H9 (cell line): ENCODE data around the gene MLPH. TPM values are rescaled to one million over a fixed set of nuclear protein-coding genes. Genes with fewer than 3 reads are reported as not detected.
A peak's percentile ranks its signal among the peaks of the same experiment; 100 is the strongest.

Experiments used
- DNase-seq: peaks from one replicate; pipeline ENCODE4 v3.0.0-alpha.2; 2017
- H2AFZ ChIP-seq: one replicate; pipeline ENCODE4 v1.6.1; 2013; ENCODE audit warnings: mild to moderate bottlenecking, low read length, control low read depth, moderate library complexity
- H2AK5ac ChIP-seq: 2 replicates; pipeline ENCODE4 v1.6.1; 2013; ENCODE audit warnings: low read length, control low read depth, mixed read lengths; ENCODE audit not compliant: insufficient read length
- H2BK120ac ChIP-seq: one replicate; pipeline ENCODE4 v1.6.1; 2013; ENCODE audit warnings: low read depth, mild to moderate bottlenecking, low read length, control low read depth, inconsistent platforms; ENCODE audit not compliant: poor library complexity, severe bottlenecking
- H2BK12ac ChIP-seq: 2 replicates; pipeline ENCODE4 v1.6.1; 2013; ENCODE audit warnings: low read length, control low read depth, mixed read lengths, low read depth; ENCODE audit not compliant: insufficient read length
- H2BK15ac ChIP-seq: 2 replicates; pipeline ENCODE4 v1.6.1; 2013; ENCODE audit warnings: low read depth, low read length, control low read depth
- H2BK20ac ChIP-seq: one replicate; pipeline ENCODE4 v1.6.1; 2013; ENCODE audit warnings: low read depth, mild to moderate bottlenecking, low read length, control low read depth, inconsistent platforms; ENCODE audit not compliant: poor library complexity, severe bottlenecking
- H2BK5ac ChIP-seq: 2 replicates; pipeline ENCODE4 v1.6.1; 2013; ENCODE audit warnings: low read length, control low read depth, mixed read lengths; ENCODE audit not compliant: insufficient read length
- H3K14ac ChIP-seq: 2 replicates; pipeline ENCODE4 v1.6.1; 2013; ENCODE audit warnings: low read length, control low read depth; ENCODE audit not compliant: insufficient read depth
- H3K18ac ChIP-seq: 2 replicates; pipeline ENCODE4 v1.6.1; 2013; ENCODE audit warnings: low read depth, mild to moderate bottlenecking, mixed read lengths, low read length, control low read depth; ENCODE audit not compliant: insufficient read length
- H3K23ac ChIP-seq: 2 replicates; pipeline ENCODE4 v1.6.1; 2013; ENCODE audit warnings: low read length, control low read depth, mixed read lengths, low read depth; ENCODE audit not compliant: insufficient read length
- H3K23me2 ChIP-seq: 2 replicates; pipeline ENCODE4 v1.6.1; 2013; ENCODE audit warnings: low read depth, mild to moderate bottlenecking, mixed read lengths, low read length, control low read depth; ENCODE audit not compliant: insufficient read length, poor library complexity, severe bottlenecking
- H3K27ac ChIP-seq: 2 replicates; pipeline ENCODE4 v1.5.1; 2013; ENCODE audit warnings: low read length, control low read depth, mixed read lengths, low read depth; ENCODE audit not compliant: insufficient read length
- H3K27me3 ChIP-seq: 2 replicates; pipeline ENCODE4 v1.6.1; 2013; ENCODE audit warnings: low read length, control low read depth, inconsistent platforms; ENCODE audit not compliant: insufficient read depth
- H3K4ac ChIP-seq: 2 replicates; pipeline ENCODE4 v1.6.1; 2013; ENCODE audit warnings: low read depth, mild to moderate bottlenecking, control low read depth, inconsistent platforms, low read length, moderate library complexity
- H3K4me1 ChIP-seq: 2 replicates; pipeline ENCODE4 v1.6.1; 2013; ENCODE audit warnings: low read length, control low read depth, inconsistent platforms; ENCODE audit not compliant: insufficient read depth
- H3K4me2 ChIP-seq: 2 replicates; pipeline ENCODE4 v1.6.1; 2013; ENCODE audit warnings: low read length, control low read depth, mixed read lengths; ENCODE audit not compliant: insufficient read length, insufficient read depth
- H3K56ac ChIP-seq: 2 replicates; pipeline ENCODE4 v1.6.1; 2013; ENCODE audit warnings: low read depth, mild to moderate bottlenecking, mixed read lengths, low read length, control low read depth; ENCODE audit not compliant: insufficient read length
- H3K79me1 ChIP-seq: 2 replicates; pipeline ENCODE4 v1.6.1; 2013; ENCODE audit warnings: low read depth, mild to moderate bottlenecking, moderate library complexity, low read length, control low read depth, inconsistent platforms; ENCODE audit not compliant: insufficient read depth, poor library complexity, severe bottlenecking
- H3K79me2 ChIP-seq: 2 replicates; pipeline ENCODE4 v1.6.1; 2013; ENCODE audit warnings: low read length, control low read depth, inconsistent platforms; ENCODE audit not compliant: insufficient read depth
- H3K9ac ChIP-seq: 2 replicates; pipeline ENCODE4 v1.6.1; 2013; ENCODE audit warnings: low read length, control low read depth, mixed read lengths; ENCODE audit not compliant: insufficient read length; ENCODE audit errors: extremely low read depth
- H3K9me3 ChIP-seq: one replicate; pipeline ENCODE4 v1.6.1; 2013; ENCODE audit warnings: low read depth, low read length, inconsistent platforms; ENCODE audit not compliant: control insufficient read depth
- H3T11ph ChIP-seq: one replicate; pipeline ENCODE4 v1.6.1; 2013; ENCODE audit warnings: mild to moderate bottlenecking, low read length, control low read depth, inconsistent platforms
- H4K20me1 ChIP-seq: one replicate; pipeline ENCODE4 v1.6.1; 2013; ENCODE audit not compliant: control insufficient read depth, insufficient read length, insufficient read depth
- H4K5ac ChIP-seq: 2 replicates; pipeline ENCODE4 v1.6.1; 2013; ENCODE audit warnings: low read depth, mild to moderate bottlenecking, mixed read lengths, low read length, control low read depth; ENCODE audit not compliant: insufficient read length
- H4K8ac ChIP-seq: replicated peaks from 2 replicates; pipeline ENCODE4 v1.6.1; 2013; ENCODE audit warnings: low read length, control low read depth, mixed read lengths, low read depth; ENCODE audit not compliant: insufficient read length
- H4K91ac ChIP-seq: 2 replicates; pipeline ENCODE4 v1.6.1; 2013; ENCODE audit warnings: low read depth, mild to moderate bottlenecking, moderate library complexity, mixed read lengths, low read length, control low read depth; ENCODE audit not compliant: insufficient read length
- H3K27ac Mint-ChIP-seq, 3 experiments: 2 replicates in 2 of 3; 3 replicates in 1 of 3; pipeline ENCODE4 v1.8.0; 2020 to 2021; ENCODE audit warnings: mixed read lengths in 3 of 3, mild to moderate bottlenecking in 1 of 3, moderate library complexity in 1 of 3
- H3K27me3 Mint-ChIP-seq: 2 replicates; pipeline ENCODE4 v1.8.0; 2021; ENCODE audit warnings: low read depth, mild to moderate bottlenecking, moderate library complexity, mixed read lengths
- H3K36me3 Mint-ChIP-seq, 3 experiments: 2 replicates in 2 of 3; 3 replicates in 1 of 3; pipeline ENCODE4 v1.8.0; 2020 to 2021; ENCODE audit warnings: low read depth in 3 of 3, mixed read lengths in 3 of 3; ENCODE audit not compliant: insufficient read depth in 1 of 3
- H3K4me1 Mint-ChIP-seq, 2 experiments: 2 replicates each; pipeline ENCODE4 v1.8.0; 2020; ENCODE audit warnings: mixed read lengths in 2 of 2
- H3K4me3 Mint-ChIP-seq, 2 experiments: 2 replicates in 1 of 2; 3 replicates in 1 of 2; pipeline ENCODE4 v1.8.0; 2020 to 2021; ENCODE audit warnings: mild to moderate bottlenecking in 2 of 2, mixed read lengths in 2 of 2, moderate library complexity in 1 of 2
- H3K9me3 Mint-ChIP-seq, 2 experiments: 2 replicates in 1 of 2; 3 replicates in 1 of 2; pipeline ENCODE4 v1.8.0; 2020; ENCODE audit warnings: mild to moderate bottlenecking in 2 of 2, mixed read lengths in 2 of 2, moderate library complexity in 1 of 2
- WGBS: extraction: QIAGEN DNeasy Blood & Tissue Kit; methylation state at CpG from one replicate; pipeline ENCODE4 v1.1.7; 2013; ENCODE audit warnings: missing lambda C conversion rate, low lambda C conversion rate, mixed read lengths; ENCODE audit not compliant: insufficient read length; ENCODE audit errors: extremely low coverage; 5-methylcytosine and 5-hydroxymethylcytosine counted together
- total RNA-seq: library from RNA; stranded (reverse); gene quantifications from 2 replicates; pipeline ENCODE4 v1.2.1, GENCODE V29; 2021
- TF ChIP-seq, protein P1 (sequence below): fragments of 200-600 bp; sonication (generic); conservative IDR thresholded peaks from 3 replicates; pipeline ENCODE4 v1.8.0; 2021; ENCODE audit warnings: antibody characterized with exemption, mild to moderate bottlenecking

The MLPH gene
- total RNA-seq, 1 experiment from 2014 or later = 3.4 TPM

- H3K18ac ChIP-seq = no peak overlapping the region
- no peak overlapping the region for H2BK5ac ChIP-seq
- no peaks in the 10 kb centered on the region for H4K20me1 ChIP-seq
- H3K9me3 ChIP-seq = no peaks in the 10 kb centered on the region
- no peak overlapping the region for H4K5ac ChIP-seq
- no peak overlapping the region for H3K27ac ChIP-seq
- WGBS = no CpG with 5 or more reads among the region's 8 CpGs
- no peak overlapping the region for H3T11ph ChIP-seq
- H3K23ac ChIP-seq = no peak overlapping the region
- Mint-ChIP-seq H3K9me3 (no peaks in the 10 kb centered on the region), H3K4me1 (peaks cover 13 to 14% of the 10 kb centered on the region in 2 experiments), H3K27me3 (no peaks in the 10 kb centered on the region), H3K4me3 (no peak overlapping the region), H3K27ac (peak overlapping the region in 1 of 3 experiments; percentile 88; a peak in 4 of 7 replicates), H3K36me3 (peaks cover 0 to 28% (median 5%) of the 10 kb centered on the region in 3 experiments; a peak in 4 of 7 replicates)
- H3K27me3 ChIP-seq = no peaks in the 10 kb centered on the region
- H3K56ac ChIP-seq = no peak overlapping the region
- H3K23me2 ChIP-seq = no peaks in the 10 kb centered on the region
- H3K14ac ChIP-seq = no peak overlapping the region
- no peaks in the 10 kb centered on the region for H3K79me2 ChIP-seq
- H4K91ac ChIP-seq = no peak overlapping the region
- TF ChIP-seq, protein P1, sequence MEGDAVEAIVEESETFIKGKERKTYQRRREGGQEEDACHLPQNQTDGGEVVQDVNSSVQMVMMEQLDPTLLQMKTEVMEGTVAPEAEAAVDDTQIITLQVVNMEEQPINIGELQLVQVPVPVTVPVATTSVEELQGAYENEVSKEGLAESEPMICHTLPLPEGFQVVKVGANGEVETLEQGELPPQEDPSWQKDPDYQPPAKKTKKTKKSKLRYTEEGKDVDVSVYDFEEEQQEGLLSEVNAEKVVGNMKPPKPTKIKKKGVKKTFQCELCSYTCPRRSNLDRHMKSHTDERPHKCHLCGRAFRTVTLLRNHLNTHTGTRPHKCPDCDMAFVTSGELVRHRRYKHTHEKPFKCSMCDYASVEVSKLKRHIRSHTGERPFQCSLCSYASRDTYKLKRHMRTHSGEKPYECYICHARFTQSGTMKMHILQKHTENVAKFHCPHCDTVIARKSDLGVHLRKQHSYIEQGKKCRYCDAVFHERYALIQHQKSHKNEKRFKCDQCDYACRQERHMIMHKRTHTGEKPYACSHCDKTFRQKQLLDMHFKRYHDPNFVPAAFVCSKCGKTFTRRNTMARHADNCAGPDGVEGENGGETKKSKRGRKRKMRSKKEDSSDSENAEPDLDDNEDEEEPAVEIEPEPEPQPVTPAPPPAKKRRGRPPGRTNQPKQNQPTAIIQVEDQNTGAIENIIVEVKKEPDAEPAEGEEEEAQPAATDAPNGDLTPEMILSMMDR = no peak
- no peaks in the 10 kb centered on the region for H3K79me1 ChIP-seq
- no peak overlapping the region for H3K9ac ChIP-seq
- H3K4me2 ChIP-seq = no peak overlapping the region
- H2BK15ac ChIP-seq = no peak overlapping the region
- no peak overlapping the region for H2AFZ ChIP-seq
- H2BK12ac ChIP-seq = no peak overlapping the region
- H2AK5ac ChIP-seq = no peak overlapping the region
- no peak overlapping the region for H3K4ac ChIP-seq
- H3K4me1 ChIP-seq = 0 out of 2 replicates have a peak, but pooled peaks cover 3% of the 10 kb centered on the region
- no peak overlapping the region for H2BK120ac ChIP-seq
- no peak for DNase-seq
- no peak overlapping the region for H4K8ac ChIP-seq
- no peak overlapping the region for H2BK20ac ChIP-seq
Measured at GRCh38 chr2:237573721-237574415, 86.8 kb downstream of the MLPH start.
